Activated CD8-positive, alpha-beta T cell treated with anti-CD3 and anti-CD28 coated beads for 36 hours (primary cell): Measurements from ENCODE around the gene FGD3. TPM values are rescaled to one million over a fixed set of nuclear protein-coding genes. Genes with fewer than 3 reads are reported as not detected.
A peak's percentile ranks its signal among the peaks of the same experiment; 100 is the strongest.

Experiments used
- ATAC-seq: fragments of 200-7000 bp; cut with Tn5 transposase; one replicate; pipeline ENCODE4 v1.10.0; 2021; ENCODE audit warnings: mild to moderate bottlenecking, moderate library complexity
- CTCF ChIA-PET: fragments of 350-600 bp; sonication (Branson Sonifier 250); formaldehyde crosslinking; loops from one replicate; lab custom pipeline; 2021; ENCODE audit warnings: antibody characterized with exemption; lab: Charles Lee
- POLR2A ChIA-PET: fragments of 350-600 bp; sonication (Branson Sonifier 250); formaldehyde crosslinking; loops from one replicate; lab custom pipeline; 2021; ENCODE audit warnings: antibody characterized with exemption; lab: Charles Lee
- DNase-seq: peaks from one replicate; pipeline ENCODE4 v3.0.0-alpha.2; 2020
- H3K27ac Mint-ChIP-seq: one replicate; pipeline ENCODE4 v1.8.0; 2021; ENCODE audit warnings: mild to moderate bottlenecking, mixed read lengths
- H3K27me3 Mint-ChIP-seq: one replicate; pipeline ENCODE4 v1.8.0; 2021; ENCODE audit warnings: mixed read lengths
- H3K36me3 Mint-ChIP-seq: one replicate; pipeline ENCODE4 v1.8.0; 2021; ENCODE audit warnings: low read depth, mixed read lengths
- H3K4me1 Mint-ChIP-seq: one replicate; pipeline ENCODE4 v1.8.0; 2021; ENCODE audit warnings: low read depth, mixed read lengths
- H3K4me3 Mint-ChIP-seq: one replicate; pipeline ENCODE4 v1.8.0; 2021; ENCODE audit warnings: mild to moderate bottlenecking, moderate library complexity, mixed read lengths
- H3K9me3 Mint-ChIP-seq: one replicate; pipeline ENCODE4 v1.8.0; 2021; ENCODE audit warnings: mixed read lengths
- intact Hi-C: fragments of 100-400 bp; cut with micrococcal nuclease; formaldehyde crosslinking; loops from one replicate; pipeline ENCODE4 v1.10.0; 2022
- total RNA-seq, 2 experiments: library from RNA; stranded (reverse); gene quantifications; one replicate each; pipeline ENCODE4 v1.2.3, GENCODE V29; 2021
- TF ChIP-seq, protein P1 (sequence below): fragments of 200-600 bp; IDR thresholded peaks from one replicate; pipeline ENCODE4 v1.8.0; 2022; ENCODE audit warnings: antibody characterized with exemption, mild to moderate bottlenecking

FGD3 gene
- total RNA-seq, 2 experiments from 2014 or later = 41.6 to 43.5 TPM

DNA sequence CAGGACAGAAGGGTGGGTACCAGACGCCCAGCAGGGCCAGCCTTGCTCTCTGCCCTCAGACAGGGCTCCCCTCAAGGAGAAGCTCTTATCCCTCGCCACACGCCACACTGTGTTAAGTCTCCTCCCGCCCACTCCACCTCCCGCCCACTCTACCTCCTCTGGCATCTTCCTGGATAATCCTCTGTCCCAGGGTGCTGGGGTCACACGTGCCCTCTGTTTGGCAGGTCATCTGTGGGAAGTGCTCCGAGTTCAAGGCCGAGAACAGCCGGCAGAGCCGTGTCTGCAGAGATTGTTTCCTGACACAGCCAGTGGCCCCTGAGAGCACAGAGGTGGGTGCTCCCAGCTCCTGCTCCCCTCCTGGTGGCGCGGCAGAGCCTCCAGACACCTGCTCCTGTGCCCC is 85.2 kb downstream of the FGD3 start:
- Mint-ChIP-seq H3K27ac (peak overlapping the region; percentile 63), H3K4me1 (peaks cover 53% of the 10 kb centered on the region), H3K27me3 (no peaks in the 10 kb centered on the region), H3K4me3 (no peak overlapping the region), H3K36me3 (peaks cover 39% of the 10 kb centered on the region), H3K9me3 (no peaks in the 10 kb centered on the region)
- intact Hi-C loops = no loop called here
- CTCF ChIA-PET = interaction anchor here (2.1 kb wide), 1 partner anchor 29 kb away, joined by 10 read pairs; no protein-coding TSS in a partner anchor
- no peak for DNase-seq
- ATAC-seq = no peak
- TF ChIP-seq, protein P1, sequence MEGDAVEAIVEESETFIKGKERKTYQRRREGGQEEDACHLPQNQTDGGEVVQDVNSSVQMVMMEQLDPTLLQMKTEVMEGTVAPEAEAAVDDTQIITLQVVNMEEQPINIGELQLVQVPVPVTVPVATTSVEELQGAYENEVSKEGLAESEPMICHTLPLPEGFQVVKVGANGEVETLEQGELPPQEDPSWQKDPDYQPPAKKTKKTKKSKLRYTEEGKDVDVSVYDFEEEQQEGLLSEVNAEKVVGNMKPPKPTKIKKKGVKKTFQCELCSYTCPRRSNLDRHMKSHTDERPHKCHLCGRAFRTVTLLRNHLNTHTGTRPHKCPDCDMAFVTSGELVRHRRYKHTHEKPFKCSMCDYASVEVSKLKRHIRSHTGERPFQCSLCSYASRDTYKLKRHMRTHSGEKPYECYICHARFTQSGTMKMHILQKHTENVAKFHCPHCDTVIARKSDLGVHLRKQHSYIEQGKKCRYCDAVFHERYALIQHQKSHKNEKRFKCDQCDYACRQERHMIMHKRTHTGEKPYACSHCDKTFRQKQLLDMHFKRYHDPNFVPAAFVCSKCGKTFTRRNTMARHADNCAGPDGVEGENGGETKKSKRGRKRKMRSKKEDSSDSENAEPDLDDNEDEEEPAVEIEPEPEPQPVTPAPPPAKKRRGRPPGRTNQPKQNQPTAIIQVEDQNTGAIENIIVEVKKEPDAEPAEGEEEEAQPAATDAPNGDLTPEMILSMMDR = no peak
- POLR2A ChIA-PET = no interaction called here

DNA sequence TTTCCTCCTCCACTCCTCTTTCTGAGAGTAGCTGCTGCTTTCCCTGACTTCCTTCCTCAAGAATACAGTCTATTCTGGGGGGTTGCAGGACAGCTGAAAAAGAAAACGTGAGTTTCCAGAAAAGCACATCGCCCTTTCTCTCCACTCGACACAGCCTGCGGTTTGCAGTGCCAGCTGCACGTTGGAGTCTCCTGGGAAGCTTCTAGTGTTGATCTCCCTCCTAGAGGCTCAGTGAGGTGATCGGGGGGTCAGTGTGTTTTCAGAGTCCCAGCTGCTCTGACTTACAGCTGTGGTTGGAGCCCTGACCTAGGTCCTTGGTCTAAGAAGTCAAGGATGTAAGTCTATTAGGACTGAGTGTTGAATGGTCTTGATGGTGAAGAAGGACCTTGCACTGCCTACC is 86.2 kb downstream of the FGD3 start:
- intact Hi-C loops = no loop called here
- CTCF ChIA-PET = interaction anchor here (0.8 to 2.1 kb wide), 3 partner anchors 26 to 75 kb away, joined by 3 to 10 read pairs (median 3); no protein-coding TSS in a partner anchor
- no peak for DNase-seq
- H3K27me3 Mint-ChIP-seq = no peaks in the 10 kb centered on the region
- no peak for ATAC-seq
- H3K27ac Mint-ChIP-seq = peak overlapping the region; percentile 79
- TF ChIP-seq, protein P1 = no peak
- no peaks in the 10 kb centered on the region for H3K9me3 Mint-ChIP-seq
- peaks cover 51% of the 10 kb centered on the region for H3K4me1 Mint-ChIP-seq
- H3K4me3 Mint-ChIP-seq = no peak overlapping the region
- peaks cover 34% of the 10 kb centered on the region for H3K36me3 Mint-ChIP-seq
- POLR2A ChIA-PET = interaction anchor here (0.6 kb wide), 2 partner anchors 20 to 27 kb away, joined by 3 read pairs; no protein-coding TSS in a partner anchor

DNA sequence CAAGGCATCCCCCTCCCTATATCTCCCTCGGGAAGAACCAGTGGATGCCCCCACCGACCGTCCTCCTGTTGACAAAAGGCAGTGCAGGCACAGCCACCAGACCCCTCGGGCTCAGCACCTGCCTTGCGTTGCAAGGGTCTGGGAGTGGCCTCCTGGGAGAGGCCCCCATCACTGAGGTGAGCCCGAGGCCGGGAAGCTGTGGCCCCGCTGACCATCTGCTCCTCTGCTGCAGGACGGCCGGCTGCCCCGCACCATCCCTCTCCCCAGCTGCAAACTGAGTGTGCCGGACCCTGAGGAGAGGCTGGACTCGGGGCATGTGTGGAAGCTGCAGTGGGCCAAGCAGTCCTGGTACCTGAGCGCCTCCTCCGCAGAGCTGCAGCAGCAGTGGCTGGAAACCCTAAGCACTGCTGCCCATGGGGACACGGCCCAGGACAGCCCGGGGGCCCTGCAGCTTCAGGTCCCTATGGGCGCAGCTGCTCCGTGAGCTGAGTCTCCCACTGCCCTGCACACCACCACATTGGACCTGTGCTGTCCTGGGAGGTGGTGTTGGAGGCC is 87.9 kb downstream of the FGD3 start:
- Mint-ChIP-seq H3K27me3 (no peaks in the 10 kb centered on the region), H3K4me3 (no peak overlapping the region), H3K9me3 (no peaks in the 10 kb centered on the region), H3K4me1 (peaks cover 49% of the 10 kb centered on the region), H3K36me3 (peaks cover 23% of the 10 kb centered on the region), H3K27ac (no peak overlapping the region)
- ChIA-PET POLR2A (no interaction called here), CTCF (interaction anchor here (0.9 to 1.2 kb wide), 2 partner anchors 9 to 31 kb away, joined by 3 to 4 read pairs; no protein-coding TSS in a partner anchor)
- ATAC-seq = no peak
- intact Hi-C loops = no loop called here
- DNase-seq = no peak
- TF ChIP-seq, protein P1 = no peak

DNA sequence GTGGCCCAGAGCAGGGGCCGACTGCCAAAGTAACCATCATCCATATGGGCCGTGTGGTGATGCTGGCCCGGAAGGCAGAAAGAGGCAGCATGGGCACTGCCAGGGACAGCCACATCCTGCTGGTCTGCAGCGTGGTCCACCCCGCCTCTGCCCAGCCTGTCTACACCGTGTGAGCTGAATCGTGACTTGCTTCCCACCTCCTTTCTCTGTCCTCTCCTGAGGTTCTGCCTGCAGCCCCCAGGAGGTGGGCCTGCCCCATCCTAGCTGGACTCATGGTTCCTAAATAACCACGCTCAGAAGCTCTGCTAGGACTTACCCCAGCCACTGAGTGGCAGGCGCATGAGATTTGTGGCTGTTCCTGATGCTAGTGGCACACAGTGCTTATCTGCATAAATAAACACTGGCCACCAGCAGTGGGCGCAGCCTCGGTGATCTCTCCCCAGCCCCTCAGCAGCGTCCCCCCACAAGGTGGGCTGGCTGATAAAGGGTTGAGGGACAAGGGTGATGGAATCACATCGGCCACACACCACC is 88.6 kb downstream of the FGD3 start:
- ATAC-seq (no peak), DNase-seq (no peak)
- Mint-ChIP-seq H3K27ac (no peak overlapping the region), H3K36me3 (peaks cover 20% of the 10 kb centered on the region), H3K9me3 (no peaks in the 10 kb centered on the region), H3K4me1 (peaks cover 46% of the 10 kb centered on the region), H3K27me3 (no peaks in the 10 kb centered on the region), H3K4me3 (no peak overlapping the region)
- intact Hi-C loops = no loop called here
- ChIA-PET POLR2A (no interaction called here), CTCF (interaction anchor here (0.9 to 1.4 kb wide), 3 partner anchors 10 to 31 kb away, joined by 3 to 7 read pairs (median 4); no protein-coding TSS in a partner anchor)
- TF ChIP-seq, protein P1 = no peak

DNA sequence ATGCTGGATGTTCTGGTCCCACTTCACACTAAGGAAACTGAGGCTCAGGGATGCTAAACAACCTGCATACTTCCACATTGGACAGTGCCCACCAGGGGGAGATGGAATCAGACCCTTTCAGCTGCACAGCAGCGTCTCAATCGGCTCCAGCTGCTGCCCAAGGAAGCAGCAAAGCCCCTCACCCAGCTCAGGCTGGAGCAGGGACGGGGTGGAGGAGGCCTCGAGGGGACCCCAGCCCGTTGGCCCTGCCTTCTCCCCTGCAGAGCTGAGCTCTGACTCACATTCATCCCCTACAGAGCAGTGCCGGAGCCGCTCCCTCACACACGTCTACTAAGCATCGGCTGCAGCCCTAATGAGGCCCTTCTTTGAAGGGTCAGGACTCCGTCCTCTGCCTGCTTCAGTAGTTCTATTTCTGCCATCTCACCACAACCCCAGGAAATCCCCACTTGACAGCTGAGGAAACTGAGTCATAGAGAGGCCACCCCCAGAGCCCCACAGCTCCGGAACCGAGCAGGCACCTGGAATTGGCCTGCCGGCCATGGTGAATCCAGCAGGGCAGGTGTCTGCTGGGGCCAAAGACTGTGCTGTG is 89.7 kb downstream of the FGD3 start:
- POLR2A ChIA-PET = interaction anchor here (0.9 to 1.7 kb wide), 8 partner anchors 12 to 417 kb away, joined by 3 to 5 read pairs (median 4); partner anchors contain the start of gene FAM120AOS
- TF ChIP-seq, protein P1 = no peak
- Mint-ChIP-seq H3K4me3 (no peak overlapping the region), H3K9me3 (no peaks in the 10 kb centered on the region), H3K27ac (peak overlapping the region; percentile 80), H3K4me1 (peaks cover 50% of the 10 kb centered on the region), H3K36me3 (peaks cover 13% of the 10 kb centered on the region), H3K27me3 (no peaks in the 10 kb centered on the region)
- CTCF ChIA-PET = interaction anchor here (1.4 kb wide), 1 partner anchor 15 kb away, joined by 7 read pairs; no protein-coding TSS in a partner anchor
- ATAC-seq (peak; percentile 15), DNase-seq (no peak)
- intact Hi-C loops = no loop called here
